Erythroblast (primary cell): ENCODE data around the gene SHMT2.

ENCODE experiments used
- GATA1 ChIP-seq: IDR thresholded peaks from 2 replicates; pipeline ENCODE4 v1.6.1; 2011; ENCODE audit warnings: low read depth, mild to moderate bottlenecking, control low read depth, low read length, moderate library complexity
- POLR2A ChIP-seq: IDR thresholded peaks from 2 replicates; pipeline ENCODE4 v1.6.1; 2011; ENCODE audit warnings: mild to moderate bottlenecking, low read length

DNA sequence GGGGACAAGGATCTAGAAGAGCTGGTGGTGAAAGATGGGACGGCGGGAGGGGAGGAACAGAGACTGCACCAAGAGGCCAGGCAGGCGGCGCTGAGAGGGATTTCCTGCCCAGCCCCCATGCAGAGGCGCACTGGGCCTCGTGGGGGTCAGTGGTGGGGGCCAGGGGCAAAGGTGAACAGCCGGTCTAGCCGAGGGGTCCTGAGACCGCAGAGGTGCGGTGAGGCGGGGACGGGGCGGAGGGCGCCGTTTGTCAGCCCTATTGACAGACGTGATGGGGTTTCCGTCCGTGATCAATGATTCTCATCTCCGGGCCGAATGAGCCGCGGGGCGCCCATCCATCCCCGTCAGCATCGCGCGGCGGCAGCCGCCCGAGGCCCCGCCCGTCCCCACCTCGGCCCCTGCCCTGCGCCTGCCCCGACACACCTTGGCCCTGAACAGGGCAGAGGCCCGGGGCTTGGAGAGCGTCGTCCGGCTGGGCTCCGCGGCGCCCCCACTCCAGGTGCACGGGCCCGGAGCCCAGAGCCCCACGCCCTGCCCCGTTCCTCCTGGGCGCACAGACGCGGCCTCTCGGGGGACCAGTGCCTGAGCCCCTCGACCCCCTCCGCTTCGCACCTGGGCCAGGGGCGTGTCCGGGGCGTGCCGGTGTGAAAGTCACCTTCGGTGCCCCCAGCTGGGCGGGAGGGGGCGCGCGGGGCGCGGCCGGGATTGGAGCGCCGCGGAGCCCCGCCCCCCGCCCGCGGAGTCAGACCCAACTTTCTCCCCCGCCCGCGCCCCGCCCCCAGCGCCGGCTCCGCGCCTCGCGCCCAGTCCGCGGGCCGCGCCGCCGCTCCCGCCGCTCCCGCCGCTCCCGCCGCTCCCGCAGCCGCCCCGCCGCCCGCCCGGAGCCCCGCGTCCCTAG lies 13.2 kb upstream of the SHMT2 start, which contains the start of gene NXPH4:
- TF ChIP-seq POLR2A (no peak), GATA1 (no peak)
